Measurements from ENCODE around the gene MKLN1.

DNA sequence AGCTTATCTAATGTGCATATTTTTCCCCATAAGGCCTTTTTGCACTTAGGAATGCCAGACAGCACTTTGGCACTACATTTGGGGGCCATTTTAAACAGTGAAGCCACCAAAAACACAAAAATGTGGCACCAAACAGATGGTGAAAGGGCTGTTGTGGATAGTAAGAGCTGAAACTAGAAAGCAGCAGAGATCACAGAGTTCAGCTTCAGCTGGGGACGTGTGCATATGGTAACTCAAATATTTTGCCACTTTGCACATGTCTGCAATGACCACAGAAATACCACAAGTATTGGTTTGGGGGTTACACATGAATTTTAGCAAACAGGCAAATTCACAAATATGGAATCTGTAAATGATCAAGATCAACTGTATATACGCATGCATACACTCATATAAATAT is 155.9 kb downstream of the MKLN1 start:
- TF ChIP-seq, protein P1, sequence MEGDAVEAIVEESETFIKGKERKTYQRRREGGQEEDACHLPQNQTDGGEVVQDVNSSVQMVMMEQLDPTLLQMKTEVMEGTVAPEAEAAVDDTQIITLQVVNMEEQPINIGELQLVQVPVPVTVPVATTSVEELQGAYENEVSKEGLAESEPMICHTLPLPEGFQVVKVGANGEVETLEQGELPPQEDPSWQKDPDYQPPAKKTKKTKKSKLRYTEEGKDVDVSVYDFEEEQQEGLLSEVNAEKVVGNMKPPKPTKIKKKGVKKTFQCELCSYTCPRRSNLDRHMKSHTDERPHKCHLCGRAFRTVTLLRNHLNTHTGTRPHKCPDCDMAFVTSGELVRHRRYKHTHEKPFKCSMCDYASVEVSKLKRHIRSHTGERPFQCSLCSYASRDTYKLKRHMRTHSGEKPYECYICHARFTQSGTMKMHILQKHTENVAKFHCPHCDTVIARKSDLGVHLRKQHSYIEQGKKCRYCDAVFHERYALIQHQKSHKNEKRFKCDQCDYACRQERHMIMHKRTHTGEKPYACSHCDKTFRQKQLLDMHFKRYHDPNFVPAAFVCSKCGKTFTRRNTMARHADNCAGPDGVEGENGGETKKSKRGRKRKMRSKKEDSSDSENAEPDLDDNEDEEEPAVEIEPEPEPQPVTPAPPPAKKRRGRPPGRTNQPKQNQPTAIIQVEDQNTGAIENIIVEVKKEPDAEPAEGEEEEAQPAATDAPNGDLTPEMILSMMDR (IDR thresholded peaks at IDR 0.05), result no peak
- TF ChIP-seq EP300 (IDR thresholded peaks at IDR 0.05) (no peak), POLR2A (IDR thresholded peaks at IDR 0.05; ENCODE audit: low read depth) (no peak), POLR2AphosphoS5 (IDR thresholded peaks at IDR 0.05) (no peak)

All from esophagus muscularis mucosa (tissue), 4 donors.